ENCODE measurements around the gene PPP1R14D.

DNA sequence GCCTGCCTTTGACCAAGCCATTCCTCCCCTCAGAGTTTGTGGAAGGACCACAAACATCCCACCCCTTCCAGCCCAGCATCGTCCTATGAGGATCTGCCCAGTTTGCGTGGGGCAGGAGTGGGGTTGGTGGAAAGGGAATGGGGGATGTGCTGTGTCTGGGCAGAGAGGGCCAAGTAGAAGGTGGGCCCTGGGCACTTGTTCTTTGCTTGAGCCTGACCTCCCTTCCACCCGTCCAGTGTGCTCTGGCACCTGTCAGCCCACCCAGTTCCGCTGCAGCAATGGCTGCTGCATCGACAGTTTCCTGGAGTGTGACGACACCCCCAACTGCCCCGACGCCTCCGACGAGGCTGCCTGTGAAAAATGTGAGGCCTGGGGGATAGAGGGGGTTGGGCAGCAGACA is 25.7 kb upstream of the PPP1R14D start:
- TF ChIP-seq, protein P1, sequence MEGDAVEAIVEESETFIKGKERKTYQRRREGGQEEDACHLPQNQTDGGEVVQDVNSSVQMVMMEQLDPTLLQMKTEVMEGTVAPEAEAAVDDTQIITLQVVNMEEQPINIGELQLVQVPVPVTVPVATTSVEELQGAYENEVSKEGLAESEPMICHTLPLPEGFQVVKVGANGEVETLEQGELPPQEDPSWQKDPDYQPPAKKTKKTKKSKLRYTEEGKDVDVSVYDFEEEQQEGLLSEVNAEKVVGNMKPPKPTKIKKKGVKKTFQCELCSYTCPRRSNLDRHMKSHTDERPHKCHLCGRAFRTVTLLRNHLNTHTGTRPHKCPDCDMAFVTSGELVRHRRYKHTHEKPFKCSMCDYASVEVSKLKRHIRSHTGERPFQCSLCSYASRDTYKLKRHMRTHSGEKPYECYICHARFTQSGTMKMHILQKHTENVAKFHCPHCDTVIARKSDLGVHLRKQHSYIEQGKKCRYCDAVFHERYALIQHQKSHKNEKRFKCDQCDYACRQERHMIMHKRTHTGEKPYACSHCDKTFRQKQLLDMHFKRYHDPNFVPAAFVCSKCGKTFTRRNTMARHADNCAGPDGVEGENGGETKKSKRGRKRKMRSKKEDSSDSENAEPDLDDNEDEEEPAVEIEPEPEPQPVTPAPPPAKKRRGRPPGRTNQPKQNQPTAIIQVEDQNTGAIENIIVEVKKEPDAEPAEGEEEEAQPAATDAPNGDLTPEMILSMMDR (IDR thresholded peaks at IDR 0.05; ENCODE audit: insufficient read depth, low read length, poor library complexity, severe bottlenecking) = no peak
- no peak for TF ChIP-seq EZH2phosphoT487 (conservative IDR thresholded peaks at IDR 0.05; ENCODE audit: low read length)

All from SU-DHL-6 (cell line).